ENCODE results near the gene ASB7.

- TF ChIP-seq CTCF (IDR thresholded peaks at IDR 0.05) (no peak), POLR2A (IDR thresholded peaks at IDR 0.05) (no peak)
Measured at GRCh38 chr15:100596792-100597191, 5.6 kb upstream of the ASB7 start.

All from adrenal gland (tissue), 5 donors.